HCT116 (cell line): ENCODE measurements around the gene RIPOR1. TPM values are rescaled to one million over a fixed set of nuclear protein-coding genes. Genes with fewer than 3 reads are reported as not detected.

Experiments used
- ATAC-seq: fragments of 200-7000 bp; cut with Tn5 transposase; 2 replicates; pipeline ENCODE4 v1.9.1; 2020; ENCODE audit warnings: mild to moderate bottlenecking, moderate library complexity
- BruUV-seq: library from RNA; stranded (reverse); fragments of 400-500 nt; replicated peaks from 2 replicates; lab custom pipeline; 2021; lab: Mats Ljungman, UMichigan
- CTCF ChIA-PET: fragments of 300-600 bp; sonication (Branson Sonifier 250); formaldehyde crosslinking; loops from one replicate; lab custom pipeline; 2021; ENCODE audit warnings: antibody characterized with exemption; lab: Charles Lee
- POLR2A ChIA-PET: fragments of 300-600, 350-600 bp; sonication (Branson Sonifier 250); formaldehyde crosslinking; loops from one replicate; lab custom pipeline; 2021; ENCODE audit warnings: antibody characterized with exemption; lab: Charles Lee
- RAD21 ChIA-PET, 2 experiments: fragments of 300-600 bp; sonication (Branson Sonifier 250); formaldehyde crosslinking; loops; one replicate each; lab custom pipeline; 2023; ENCODE audit warnings: low total read pairs in 2 of 2; ENCODE audit not compliant: uncharacterized antibody in 2 of 2, unreplicated experiment in 2 of 2, low non-redundant PET in 1 of 2; lab: Charles Lee
- DNase-seq: peaks from one replicate; pipeline ENCODE4 v3.0.0-alpha.2; 2010; ENCODE audit warnings: low read depth, low spot score
- H2AFZ ChIP-seq: fragments of 200-600 bp; shearing (Covaris generic), sonication (generic); 2 replicates; pipeline ENCODE4 v1.6.1; 2017; ENCODE audit warnings: low read depth, mixed run types, mixed read lengths, antibody characterized with exemption, low read length; ENCODE audit not compliant: poor library complexity, severe bottlenecking
- H3K27ac ChIP-seq: 2 replicates; pipeline ENCODE4 v1.5.1; 2012; ENCODE audit warnings: low read depth, low read length
- H3K27me3 ChIP-seq: fragments of 200-600 bp; sonication (generic); 2 replicates; pipeline ENCODE4 v1.6.1; 2016; ENCODE audit warnings: mixed run types, low read length, mixed read lengths; ENCODE audit not compliant: insufficient read depth
- H3K36me3 ChIP-seq, 2 experiments: fragments of 200-500 bp in 1 of 2; fragments of 200-600 bp in 1 of 2; sonication (Bioruptor generic) in 1 of 2; sonication (generic) in 1 of 2; 2 replicates each; pipeline versions ENCODE4 v1.5.1 to v1.6.1; 2014 to 2016; ENCODE audit warnings: low read length in 2 of 2, inconsistent platforms in 1 of 2, mixed read lengths in 1 of 2, mixed run types in 1 of 2; ENCODE audit not compliant: insufficient read depth in 2 of 2, control insufficient read depth in 1 of 2
- H3K4me1 ChIP-seq, 2 experiments: fragments of 200-600 bp in 1 of 2; sonication (generic) in 1 of 2; 2 replicates each; pipeline versions ENCODE4 v1.5.1 to v1.6.1; 2012 to 2017; ENCODE audit warnings: low read length in 2 of 2, inconsistent platforms in 1 of 2, mild to moderate bottlenecking in 1 of 2, mixed read lengths in 1 of 2, mixed run types in 1 of 2, moderate library complexity in 1 of 2; ENCODE audit not compliant: insufficient read depth in 2 of 2, control insufficient read depth in 1 of 2
- H3K4me2 ChIP-seq: fragments of 200-600 bp; sonication (generic); 2 replicates; pipeline ENCODE4 v1.6.1; 2017; ENCODE audit warnings: mixed run types, low read length, mixed read lengths
- H3K4me3 ChIP-seq, 2 experiments: fragments of 200-600 bp in 1 of 2; sonication (generic) in 1 of 2; replicated peaks in 1 of 2; 2 replicates each; pipeline ENCODE4 v1.5.1; 2011 to 2016; ENCODE audit warnings: low read length in 2 of 2, control low read depth in 1 of 2, low read depth in 1 of 2, mild to moderate bottlenecking in 1 of 2, mixed read lengths in 1 of 2, mixed run types in 1 of 2
- H3K79me2 ChIP-seq: fragments of 200-600 bp; sonication (generic); 2 replicates; pipeline ENCODE4 v1.6.1; 2017; ENCODE audit warnings: mild to moderate bottlenecking, mixed run types, low read length, moderate library complexity, mixed read lengths; ENCODE audit not compliant: insufficient read depth
- H3K9ac ChIP-seq: fragments of 200-600 bp; sonication (generic); 2 replicates; pipeline ENCODE4 v1.6.1; 2016; ENCODE audit warnings: low read length, mixed read lengths
- H3K9me2 ChIP-seq: fragments of 200-600 bp; sonication (generic), shearing (Covaris generic); 2 replicates; pipeline ENCODE4 v1.6.1; 2017; ENCODE audit warnings: mixed run types, mild to moderate bottlenecking, moderate library complexity; ENCODE audit not compliant: insufficient read depth
- H3K9me3 ChIP-seq, 2 experiments: fragments of 200-500 bp in 1 of 2; fragments of 200-600 bp in 1 of 2; sonication (Bioruptor generic) in 1 of 2; sonication (generic) in 1 of 2; 2 replicates each; pipeline ENCODE4 v1.6.1; 2014 to 2017; ENCODE audit warnings: low read length in 2 of 2, mixed read lengths in 2 of 2, inconsistent platforms in 1 of 2, low read depth in 1 of 2, mild to moderate bottlenecking in 1 of 2, mixed run types in 1 of 2, moderate library complexity in 1 of 2; ENCODE audit not compliant: control insufficient read depth in 1 of 2, insufficient read depth in 1 of 2
- H4K20me1 ChIP-seq: fragments of 200-600 bp; sonication (generic), shearing (Covaris generic); 2 replicates; pipeline ENCODE4 v1.6.1; 2017; ENCODE audit warnings: mixed run types, mild to moderate bottlenecking, moderate library complexity; ENCODE audit not compliant: insufficient read depth
- CBX3 ChIP-seq: IDR thresholded peaks from 2 replicates; pipeline ENCODE4 v1.6.1; 2012; ENCODE audit warnings: low read depth
- CTCF ChIP-seq, 3 experiments: fragments of 200-600 bp in 1 of 3; sonication (generic) in 1 of 3; IDR thresholded peaks in 2 of 3; conservative IDR thresholded peaks in 1 of 3; 2 replicates each; pipeline ENCODE4 v1.5.1; 2012 to 2017; ENCODE audit warnings: low read depth in 2 of 3, low read length in 2 of 3, antibody characterized with exemption in 1 of 3, borderline replicate concordance in 1 of 3, control low read depth in 1 of 3, mild to moderate bottlenecking in 1 of 3, mixed read lengths in 1 of 3, mixed run types in 1 of 3, moderate library complexity in 1 of 3; ENCODE audit not compliant: insufficient read depth in 1 of 3
- EGR1 ChIP-seq: IDR thresholded peaks from 2 replicates; pipeline ENCODE4 v1.6.1; 2012; ENCODE audit warnings: low read depth
- ELF1 ChIP-seq: IDR thresholded peaks from 2 replicates; pipeline ENCODE4 v1.6.1; 2012; ENCODE audit warnings: low read depth, borderline replicate concordance
- EZH2phosphoT487 ChIP-seq: fragments of 200-600 bp; IDR thresholded peaks from 2 replicates; pipeline ENCODE4 v1.6.1; 2018; ENCODE audit warnings: antibody characterized with exemption, borderline replicate concordance
- FOSL1 ChIP-seq: IDR thresholded peaks from 2 replicates; pipeline ENCODE4 v1.6.1; 2012; ENCODE audit warnings: low read depth
- SIN3A ChIP-seq: IDR thresholded peaks from 2 replicates; pipeline ENCODE4 v1.6.1; 2012; ENCODE audit warnings: low read depth
- TCF7L2 ChIP-seq: IDR thresholded peaks from 2 replicates; pipeline ENCODE4 v1.7.0; 2011; ENCODE audit warnings: borderline replicate concordance, inconsistent platforms; ENCODE audit not compliant: insufficient read depth, insufficient read length; ENCODE audit errors: extremely low read depth
- ZFX ChIP-seq: fragments of 450-650 bp; IDR thresholded peaks from 2 replicates; pipeline ENCODE4 v1.6.1; 2017
- ZNF274 ChIP-seq: fragments of 200-500 bp; sonication (Bioruptor generic); IDR thresholded peaks from 2 replicates; pipeline ENCODE4 v1.6.1; 2014; ENCODE audit warnings: mild to moderate bottlenecking, low read depth, low read length, inconsistent platforms
- intact Hi-C: fragments of 100-400 bp; cut with micrococcal nuclease; formaldehyde crosslinking; loops from 2 replicates; pipeline ENCODE4 v1.10.0; 2022
- total RNA-seq: library from RNA; stranded (reverse); gene quantifications from one replicate; pipeline ENCODE4 v1.2.1, GENCODE V29; 2021; ENCODE audit not compliant: unreplicated experiment
- TF ChIP-seq, protein P1 (sequence below): IDR thresholded peaks from 2 replicates; pipeline ENCODE4 v1.6.1; 2012; ENCODE audit warnings: low read depth

RIPOR1 gene
- total RNA-seq, 1 experiment from 2014 or later, result 60.0 TPM

DNA sequence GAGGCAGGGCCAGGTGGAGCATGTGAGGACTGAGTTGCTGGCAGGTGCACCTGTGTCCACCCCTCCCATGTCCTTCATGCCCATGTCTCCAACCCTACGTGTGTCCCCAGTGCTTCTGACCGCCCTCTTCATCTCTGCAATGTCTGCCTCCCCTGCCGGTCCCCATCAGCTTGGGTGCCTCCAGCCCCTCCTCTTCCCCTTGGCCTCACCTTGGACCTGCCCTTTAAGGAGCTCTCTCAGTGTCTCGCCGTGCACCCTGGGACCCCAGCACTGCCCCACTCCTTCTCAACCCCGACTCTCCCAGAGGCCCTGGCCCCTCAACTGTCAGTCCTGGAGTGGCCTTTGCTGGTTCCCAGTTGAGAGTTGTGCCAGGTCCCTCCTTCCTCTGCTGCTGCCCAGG, 15.0 kb downstream of the RIPOR1 start:
- no peaks in the 10 kb centered on the region for H3K27me3 ChIP-seq
- no peaks in the 10 kb centered on the region for H3K9me3 ChIP-seq
- intact Hi-C loops, result no loop called here
- no peak overlapping the region for H3K27ac ChIP-seq
- no peak overlapping the region for H3K4me2 ChIP-seq
- ChIA-PET POLR2A (no interaction called here), CTCF (interaction anchor here (1.2 to 1.9 kb wide), 2 partner anchors 18 to 22 kb away, joined by 3 to 12 read pairs; no protein-coding TSS in a partner anchor), RAD21 (no interaction called here)
- BruUV-seq, result no TSS peak
- DNase-seq (no peak), ATAC-seq (no peak)
- H3K9ac ChIP-seq, result no peak overlapping the region
- H2AFZ ChIP-seq, result no peak overlapping the region
- H3K9me2 ChIP-seq, result no peaks in the 10 kb centered on the region
- H3K36me3 ChIP-seq, result peaks cover 7 to 23% of the 10 kb centered on the region in 2 experiments
- no peaks in the 10 kb centered on the region for H3K79me2 ChIP-seq
- peaks cover 0 to 20% of the 10 kb centered on the region in 2 experiments; a peak in 2 of 4 replicates for H3K4me1 ChIP-seq
- TF ChIP-seq, protein P1, sequence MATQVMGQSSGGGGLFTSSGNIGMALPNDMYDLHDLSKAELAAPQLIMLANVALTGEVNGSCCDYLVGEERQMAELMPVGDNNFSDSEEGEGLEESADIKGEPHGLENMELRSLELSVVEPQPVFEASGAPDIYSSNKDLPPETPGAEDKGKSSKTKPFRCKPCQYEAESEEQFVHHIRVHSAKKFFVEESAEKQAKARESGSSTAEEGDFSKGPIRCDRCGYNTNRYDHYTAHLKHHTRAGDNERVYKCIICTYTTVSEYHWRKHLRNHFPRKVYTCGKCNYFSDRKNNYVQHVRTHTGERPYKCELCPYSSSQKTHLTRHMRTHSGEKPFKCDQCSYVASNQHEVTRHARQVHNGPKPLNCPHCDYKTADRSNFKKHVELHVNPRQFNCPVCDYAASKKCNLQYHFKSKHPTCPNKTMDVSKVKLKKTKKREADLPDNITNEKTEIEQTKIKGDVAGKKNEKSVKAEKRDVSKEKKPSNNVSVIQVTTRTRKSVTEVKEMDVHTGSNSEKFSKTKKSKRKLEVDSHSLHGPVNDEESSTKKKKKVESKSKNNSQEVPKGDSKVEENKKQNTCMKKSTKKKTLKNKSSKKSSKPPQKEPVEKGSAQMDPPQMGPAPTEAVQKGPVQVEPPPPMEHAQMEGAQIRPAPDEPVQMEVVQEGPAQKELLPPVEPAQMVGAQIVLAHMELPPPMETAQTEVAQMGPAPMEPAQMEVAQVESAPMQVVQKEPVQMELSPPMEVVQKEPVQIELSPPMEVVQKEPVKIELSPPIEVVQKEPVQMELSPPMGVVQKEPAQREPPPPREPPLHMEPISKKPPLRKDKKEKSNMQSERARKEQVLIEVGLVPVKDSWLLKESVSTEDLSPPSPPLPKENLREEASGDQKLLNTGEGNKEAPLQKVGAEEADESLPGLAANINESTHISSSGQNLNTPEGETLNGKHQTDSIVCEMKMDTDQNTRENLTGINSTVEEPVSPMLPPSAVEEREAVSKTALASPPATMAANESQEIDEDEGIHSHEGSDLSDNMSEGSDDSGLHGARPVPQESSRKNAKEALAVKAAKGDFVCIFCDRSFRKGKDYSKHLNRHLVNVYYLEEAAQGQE, result no peak
- no peak for TF ChIP-seq CBX3
- TF ChIP-seq ELF1, result no peak
- TF ChIP-seq SIN3A, result no peak
- TF ChIP-seq EGR1, result no peak
- TF ChIP-seq, all 23 proteins: peak for 0
- Histone ChIP-seq H3K4me3 (no peak overlapping the region), H4K20me1 (no peaks in the 10 kb centered on the region)

DNA sequence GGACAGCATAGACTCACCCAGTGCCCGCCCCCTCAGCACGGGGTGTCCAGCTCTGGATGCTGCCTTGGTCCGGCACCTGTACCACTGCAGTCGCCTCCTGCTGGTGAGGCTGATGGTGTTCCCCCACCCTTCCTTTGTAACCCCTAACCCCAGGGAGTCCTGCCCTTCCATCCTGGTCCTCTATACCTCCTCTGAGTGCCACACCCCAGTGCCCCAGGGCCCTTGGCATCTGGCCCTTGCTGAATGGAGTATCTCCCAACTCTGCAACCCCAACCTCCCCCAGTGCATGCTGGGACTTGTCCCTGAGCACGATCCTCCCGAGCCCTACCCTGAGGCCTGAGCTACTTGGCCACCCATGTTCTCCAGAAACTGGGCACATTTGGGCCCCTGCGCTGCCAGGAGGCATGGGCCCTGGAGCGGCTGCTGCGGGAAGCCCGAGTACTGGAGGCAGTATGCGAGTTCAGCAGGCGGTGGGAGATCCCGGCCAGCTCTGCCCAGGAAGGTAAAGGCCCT, 15.8 kb downstream of the RIPOR1 start:
- Histone ChIP-seq H3K4me1 (peaks cover 0 to 20% of the 10 kb centered on the region in 2 experiments; a peak in 2 of 4 replicates), H3K27ac (no peak overlapping the region), H3K9me3 (no peaks in the 10 kb centered on the region), H4K20me1 (no peaks in the 10 kb centered on the region), H3K36me3 (peaks cover 7 to 23% of the 10 kb centered on the region in 2 experiments), H3K27me3 (no peaks in the 10 kb centered on the region), H3K79me2 (no peaks in the 10 kb centered on the region), H3K9ac (no peak overlapping the region), H3K4me3 (no peak overlapping the region), H3K9me2 (no peaks in the 10 kb centered on the region), H3K4me2 (no peak overlapping the region), H2AFZ (no peak overlapping the region)
- intact Hi-C loops, result no loop called here
- BruUV-seq, result no TSS peak
- CTCF ChIA-PET, result interaction anchor here (1.2 to 1.9 kb wide), 2 partner anchors 17 to 23 kb away, joined by 3 to 12 read pairs; no protein-coding TSS in a partner anchor
- ATAC-seq (no peak), DNase-seq (no peak)
- TF ChIP-seq EZH2phosphoT487, result no peak
- no peak for TF ChIP-seq FOSL1
- TF ChIP-seq TCF7L2, result no peak
- TF ChIP-seq ZNF274, result no peak
- peak in 1 of 3 experiments; percentile 24; a peak in 2 of 6 replicates for TF ChIP-seq CTCF (IDR thresholded peaks at IDR 0.05 in 2 of 3, conservative IDR thresholded peaks at IDR 0.05 in 1 of 3; ENCODE audit: borderline replicate concordance in 1 of 3, insufficient read depth in 1 of 3, low read depth in 2 of 3, low read length in 2 of 3)
- TF ChIP-seq CBX3, result no peak
- no peak for TF ChIP-seq ZFX
- POLR2A ChIA-PET, result no interaction called here
- RAD21 ChIA-PET, result no interaction called here
